GM19099 (cell line): ENCODE data around the gene LGALS3.

Experiments used
- POLR2A ChIP-seq: IDR thresholded peaks from 3 replicates; pipeline ENCODE4 v1.6.1; 2011; ENCODE audit warnings: low read depth; ENCODE audit not compliant: insufficient read length; ENCODE audit errors: extremely low read depth

The LGALS3 gene

DNA sequence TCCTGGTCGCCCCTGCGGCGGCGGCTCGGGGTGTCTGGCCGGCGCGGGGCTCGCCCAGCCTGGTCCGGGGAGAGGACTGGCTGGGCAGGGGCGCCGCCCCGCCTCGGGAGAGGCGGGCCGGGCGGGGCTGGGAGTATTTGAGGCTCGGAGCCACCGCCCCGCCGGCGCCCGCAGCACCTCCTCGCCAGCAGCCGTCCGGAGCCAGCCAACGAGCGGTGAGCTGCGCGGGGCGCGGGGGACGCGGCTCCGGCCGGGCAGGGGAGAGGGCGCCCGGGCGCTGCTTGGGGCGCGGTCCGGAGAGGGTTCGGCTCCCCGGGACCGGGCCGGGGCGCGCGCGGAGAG, at the start of gene LGALS3:
Gene LGALS3 (plus strand): TSS at position 167 of the 342 bp plus-strand sequence. CDS start 8,122 bp downstream, outside the sequence.
- peak; percentile 55 for TF ChIP-seq POLR2A

DNA sequence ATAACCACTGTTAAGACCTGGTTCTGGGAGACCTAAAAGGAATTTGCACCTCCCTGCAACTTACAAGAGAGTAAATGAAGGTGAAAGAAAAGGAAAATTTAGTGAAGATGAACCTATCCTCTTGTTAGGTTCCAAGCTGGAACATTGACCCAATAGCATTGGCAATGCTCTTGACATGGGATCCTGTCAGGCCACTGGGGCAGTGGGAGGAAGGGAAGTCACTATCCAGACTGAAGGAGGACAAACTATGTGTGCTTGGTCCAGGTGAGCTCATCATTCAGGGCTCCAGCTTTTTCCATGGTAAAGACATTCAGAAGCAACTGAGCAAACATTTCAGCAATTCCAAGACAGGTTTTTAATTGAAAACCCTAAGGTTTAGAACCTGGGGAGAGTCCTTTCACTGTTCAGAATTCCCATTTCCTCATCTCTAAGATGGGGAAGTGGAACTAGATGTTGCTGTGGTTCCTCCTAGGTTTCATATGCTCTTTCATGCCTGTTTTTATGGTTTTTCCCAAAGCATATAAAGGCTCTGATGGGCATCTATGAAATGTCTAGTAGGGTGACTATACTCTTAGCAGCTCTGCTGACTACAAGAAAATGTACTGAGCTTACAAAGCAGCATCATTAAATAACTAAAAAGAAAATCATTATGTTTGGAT, 44.5 kb upstream of the LGALS3 start:
- TF ChIP-seq POLR2A = no peak

DNA sequence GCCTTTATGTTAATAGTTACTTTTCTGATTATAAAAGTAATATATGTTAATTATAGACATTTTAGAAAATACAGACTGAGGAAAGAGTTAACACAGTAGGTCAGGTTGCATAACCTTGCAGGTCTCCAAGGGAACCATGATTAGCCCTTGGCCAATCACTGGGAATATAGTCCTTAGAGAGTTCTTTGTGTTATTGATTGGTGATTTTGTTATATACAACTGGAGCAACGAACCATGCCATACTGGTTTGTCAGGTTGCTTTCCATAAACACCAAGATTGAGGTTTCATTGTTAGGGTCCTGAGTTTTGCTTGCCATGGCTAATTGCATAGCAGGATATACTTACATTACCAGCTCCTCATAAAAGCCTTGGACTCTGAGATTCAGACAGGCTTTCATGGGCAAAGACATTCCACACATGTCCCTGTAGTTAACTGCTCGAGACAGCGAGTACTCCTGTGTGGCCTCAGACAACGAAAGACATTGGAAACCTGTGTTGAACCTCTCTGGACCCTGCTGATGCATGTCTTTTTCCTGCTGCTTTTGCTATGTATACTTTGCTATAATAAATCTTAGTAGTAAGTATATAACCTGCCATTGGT, 43.9 kb upstream of the LGALS3 start:
- TF ChIP-seq POLR2A = no peak

DNA sequence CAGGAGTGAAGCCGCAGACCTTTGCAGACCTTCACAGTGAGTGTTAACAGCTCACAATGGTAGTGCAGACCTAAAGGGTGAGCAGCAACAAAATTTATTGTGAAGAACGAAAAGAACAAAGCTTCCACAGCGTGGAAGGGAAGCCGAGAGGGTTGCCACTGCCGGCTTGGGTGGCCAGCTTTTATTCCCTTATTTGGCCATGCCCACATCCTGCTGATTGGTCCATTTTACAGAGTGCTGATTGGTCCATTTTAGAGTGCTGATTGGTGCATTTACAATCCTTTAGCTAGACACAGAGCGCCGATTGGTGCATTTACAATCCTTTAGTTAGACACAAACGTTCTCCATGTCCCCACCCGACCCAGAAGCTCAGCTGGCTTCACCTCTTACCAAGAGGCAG, 42.1 kb upstream of the LGALS3 start:
- TF ChIP-seq POLR2A = no peak

DNA sequence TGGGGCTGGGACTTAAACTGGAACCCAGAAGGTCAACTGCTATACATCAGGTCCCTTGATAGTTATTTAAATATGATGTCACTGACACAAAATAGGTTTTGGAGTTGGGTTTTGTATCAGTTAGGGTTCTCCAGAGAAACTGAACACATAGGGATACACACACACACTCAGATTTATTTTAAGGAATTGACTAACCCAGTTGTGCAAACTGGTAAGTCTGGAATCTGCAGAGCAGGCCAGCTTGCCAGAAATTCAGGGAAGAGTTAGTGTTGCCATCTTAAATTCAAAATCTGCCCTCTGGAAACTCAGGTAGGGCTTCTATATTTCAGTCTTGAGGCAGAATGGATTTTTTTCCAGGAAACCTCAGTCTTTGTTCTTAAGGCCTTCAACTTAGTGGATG, 40.7 kb upstream of the LGALS3 start:
- no peak for TF ChIP-seq POLR2A

DNA sequence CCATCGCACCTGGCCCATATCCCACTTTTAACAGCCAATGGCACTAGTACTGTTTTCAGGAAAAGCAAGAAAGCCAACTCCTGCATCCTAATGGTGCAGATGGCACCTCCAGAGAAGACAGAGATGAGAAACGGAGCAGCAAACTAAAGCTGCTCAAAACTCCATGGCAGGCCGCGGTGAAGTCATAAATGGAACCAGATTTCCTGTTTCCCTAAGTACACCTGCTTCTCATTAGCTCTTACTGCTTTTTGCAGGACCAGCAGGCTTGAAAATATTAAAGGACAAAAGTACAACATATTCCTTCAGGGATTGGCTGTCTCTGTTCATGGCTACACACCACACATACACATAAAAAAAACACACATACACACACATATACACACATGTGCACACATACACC, 36.7 kb upstream of the LGALS3 start:
- no peak for TF ChIP-seq POLR2A

DNA sequence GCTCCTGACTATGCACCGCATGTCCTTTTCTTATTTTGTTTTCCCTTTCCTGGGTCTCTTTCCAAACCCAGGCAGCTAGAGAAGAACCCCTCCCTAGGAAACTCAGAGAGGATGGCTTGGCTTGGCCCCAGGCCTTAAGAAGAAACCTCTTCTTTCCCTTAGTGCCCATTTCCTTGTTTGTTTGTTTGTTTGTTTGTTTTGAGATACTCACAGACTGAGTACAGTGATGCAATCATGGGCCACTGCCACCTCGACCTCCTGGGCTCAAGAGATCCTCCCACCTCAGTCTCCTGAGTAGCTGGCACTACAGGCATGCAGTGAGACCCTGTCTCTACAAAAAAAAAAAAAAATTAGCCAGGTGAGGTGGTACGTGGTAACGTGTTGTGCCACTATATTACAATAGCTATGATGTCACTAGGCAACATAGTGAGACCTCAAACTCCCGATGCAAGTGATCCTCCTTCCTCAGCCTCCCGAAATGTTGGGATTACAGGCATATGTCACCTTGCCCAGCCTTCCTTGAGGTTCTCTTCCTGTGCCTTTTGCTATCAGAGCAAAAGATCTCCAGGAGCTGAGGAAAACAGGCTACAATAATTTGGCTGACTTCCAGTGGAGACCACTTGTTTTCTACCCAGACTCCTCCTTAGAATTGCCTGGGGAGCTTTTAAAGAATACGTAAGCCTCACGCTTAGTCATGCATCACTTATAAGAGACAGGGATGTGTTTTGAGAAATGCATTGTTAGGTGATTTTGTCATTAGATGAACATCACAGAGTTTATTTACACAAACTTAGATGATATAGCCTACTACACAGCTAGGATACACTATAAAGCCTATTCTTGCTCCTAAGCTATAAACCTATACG, 34.5 kb upstream of the LGALS3 start:
- no peak for TF ChIP-seq POLR2A

DNA sequence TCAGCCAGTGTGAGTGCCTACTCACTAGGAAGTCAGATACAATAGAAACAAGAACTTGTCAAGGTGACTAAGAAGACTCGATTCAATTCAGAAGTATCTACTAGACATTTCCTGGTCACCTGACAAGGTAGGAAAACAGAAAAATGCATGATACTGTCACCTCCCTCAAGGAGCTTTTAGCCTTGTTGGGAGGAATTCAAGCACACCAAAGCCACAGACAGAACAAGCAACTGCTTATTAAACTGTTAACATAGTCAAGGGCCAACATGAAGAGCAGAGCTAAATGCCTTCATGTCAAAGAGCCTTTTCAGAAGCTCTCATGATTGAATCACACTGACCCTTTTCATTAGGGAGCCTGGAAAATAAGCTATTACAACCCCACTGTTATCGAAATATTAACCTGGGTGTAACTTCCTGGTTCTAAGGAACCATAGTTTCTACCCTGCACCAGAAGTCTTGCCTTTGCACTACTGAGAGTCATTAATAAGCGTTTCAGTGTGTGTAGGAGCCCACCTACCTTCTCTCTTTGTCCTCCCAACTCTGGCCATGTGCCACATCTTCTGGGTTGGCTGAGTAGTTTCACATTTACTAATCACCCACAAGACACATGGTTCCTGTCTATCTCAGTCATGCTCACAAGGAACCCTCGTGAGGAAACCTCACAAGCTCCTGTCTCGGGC, 31.0 kb upstream of the LGALS3 start:
- TF ChIP-seq POLR2A = no peak

DNA sequence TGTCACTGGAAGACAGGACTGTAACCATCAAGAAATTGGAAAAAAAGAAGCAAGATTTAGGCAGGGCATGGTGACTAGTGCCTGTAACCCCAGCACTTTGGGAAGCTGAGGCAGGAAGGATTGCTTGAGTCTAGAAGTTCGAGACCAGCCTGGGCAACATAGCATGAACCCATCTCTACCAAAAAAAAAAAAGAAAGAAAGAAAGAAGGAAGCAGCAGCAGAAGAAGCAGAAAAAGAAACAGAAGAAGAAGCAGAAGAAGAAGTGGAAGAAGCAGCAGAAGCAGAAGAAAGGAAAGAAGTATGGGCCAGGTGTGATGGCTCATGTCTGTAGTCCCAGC, 30.5 kb upstream of the LGALS3 start:
- TF ChIP-seq POLR2A = no peak

DNA sequence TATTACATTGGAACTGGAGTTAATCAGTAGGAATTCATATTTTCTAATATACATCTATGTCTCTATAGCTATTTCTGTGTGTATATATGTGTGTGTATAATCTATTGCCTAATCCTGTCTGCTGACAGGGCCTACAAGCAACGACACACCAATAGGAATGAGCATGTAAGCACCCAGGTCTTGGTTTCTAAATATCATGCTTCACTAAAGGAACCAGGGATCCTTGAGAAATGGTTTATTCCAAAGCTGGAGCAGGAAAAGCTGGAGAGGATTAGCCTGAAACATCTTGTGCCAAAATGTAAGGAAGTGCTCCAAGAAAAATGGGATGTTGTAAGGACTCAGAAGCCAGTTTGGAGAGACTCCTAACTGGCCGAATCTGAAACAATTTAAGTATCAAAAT, 29.3 kb upstream of the LGALS3 start:
- no peak for TF ChIP-seq POLR2A

DNA sequence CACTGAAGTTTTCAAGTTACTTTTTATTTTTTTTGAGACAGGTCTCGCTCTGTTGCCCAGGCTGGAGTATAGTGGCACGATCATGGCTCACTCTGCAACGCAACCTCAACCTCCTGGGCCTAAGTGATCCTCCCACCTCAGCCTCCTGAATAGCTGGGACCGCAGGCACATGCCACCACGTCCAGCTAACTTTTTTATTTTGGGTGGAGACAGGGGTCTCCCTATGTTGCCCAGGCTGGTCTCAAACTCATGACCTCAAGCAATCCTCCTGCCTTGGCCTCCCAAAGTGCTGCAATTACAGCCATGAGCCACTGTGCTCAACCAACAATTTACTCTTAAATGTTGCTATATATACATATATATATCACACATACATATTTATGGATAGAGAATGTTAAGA, 27.4 kb upstream of the LGALS3 start:
- no peak for TF ChIP-seq POLR2A

DNA sequence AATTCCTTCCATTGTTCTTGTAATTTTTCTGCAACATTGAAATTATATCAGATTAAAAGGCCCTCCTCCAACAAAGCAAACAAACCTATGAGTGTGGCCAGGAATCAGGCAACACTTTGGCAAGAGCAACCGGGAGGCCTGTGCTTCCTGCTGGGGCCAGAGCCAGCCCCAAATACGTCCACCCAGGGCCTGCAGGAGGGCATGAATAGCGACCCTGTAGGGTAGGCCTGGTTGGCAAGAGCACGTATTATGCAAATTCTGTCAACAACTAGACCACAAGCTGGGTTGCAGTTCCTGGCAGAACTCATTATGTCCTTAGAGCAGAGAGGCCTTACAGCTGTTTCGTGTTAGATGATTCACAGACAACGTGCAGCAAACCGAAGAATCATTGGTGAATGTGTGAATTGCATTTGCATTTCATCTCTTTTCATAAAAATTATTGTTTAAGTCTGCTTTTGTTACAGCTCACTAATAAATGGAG, 26.9 kb upstream of the LGALS3 start:
- peak; percentile 80 for TF ChIP-seq POLR2A

DNA sequence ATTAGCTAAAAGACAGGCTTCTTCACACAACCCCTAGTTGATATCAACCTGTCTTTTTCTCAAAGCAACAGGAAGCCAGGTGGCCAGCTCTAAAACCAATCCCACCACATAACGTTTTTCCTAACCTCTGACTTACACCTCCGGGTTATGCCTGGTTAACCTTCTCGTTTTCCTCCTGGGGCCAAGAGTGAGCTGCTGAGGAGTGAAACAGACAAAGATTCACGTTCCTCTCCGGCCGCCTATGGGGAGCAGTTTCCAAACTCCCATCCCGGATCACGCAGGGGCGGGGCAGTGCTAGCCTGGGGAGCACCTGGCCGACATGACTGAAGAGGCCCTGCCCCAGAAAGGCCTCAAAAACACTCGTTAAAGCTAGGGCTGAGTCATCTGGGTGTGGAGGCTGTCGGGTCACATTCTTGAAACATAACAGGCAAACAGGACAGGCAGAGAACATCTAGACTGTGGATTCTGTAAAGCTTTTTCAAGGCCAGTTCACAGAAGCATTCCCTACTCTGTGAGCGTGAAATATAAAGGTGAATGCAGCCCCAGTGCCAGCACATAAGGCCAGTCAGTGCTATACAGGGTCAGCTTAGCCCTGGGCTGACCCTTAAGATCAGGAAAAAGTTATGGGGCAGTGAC, 25.9 kb upstream of the LGALS3 start:
- peak; percentile 61 for TF ChIP-seq POLR2A

DNA sequence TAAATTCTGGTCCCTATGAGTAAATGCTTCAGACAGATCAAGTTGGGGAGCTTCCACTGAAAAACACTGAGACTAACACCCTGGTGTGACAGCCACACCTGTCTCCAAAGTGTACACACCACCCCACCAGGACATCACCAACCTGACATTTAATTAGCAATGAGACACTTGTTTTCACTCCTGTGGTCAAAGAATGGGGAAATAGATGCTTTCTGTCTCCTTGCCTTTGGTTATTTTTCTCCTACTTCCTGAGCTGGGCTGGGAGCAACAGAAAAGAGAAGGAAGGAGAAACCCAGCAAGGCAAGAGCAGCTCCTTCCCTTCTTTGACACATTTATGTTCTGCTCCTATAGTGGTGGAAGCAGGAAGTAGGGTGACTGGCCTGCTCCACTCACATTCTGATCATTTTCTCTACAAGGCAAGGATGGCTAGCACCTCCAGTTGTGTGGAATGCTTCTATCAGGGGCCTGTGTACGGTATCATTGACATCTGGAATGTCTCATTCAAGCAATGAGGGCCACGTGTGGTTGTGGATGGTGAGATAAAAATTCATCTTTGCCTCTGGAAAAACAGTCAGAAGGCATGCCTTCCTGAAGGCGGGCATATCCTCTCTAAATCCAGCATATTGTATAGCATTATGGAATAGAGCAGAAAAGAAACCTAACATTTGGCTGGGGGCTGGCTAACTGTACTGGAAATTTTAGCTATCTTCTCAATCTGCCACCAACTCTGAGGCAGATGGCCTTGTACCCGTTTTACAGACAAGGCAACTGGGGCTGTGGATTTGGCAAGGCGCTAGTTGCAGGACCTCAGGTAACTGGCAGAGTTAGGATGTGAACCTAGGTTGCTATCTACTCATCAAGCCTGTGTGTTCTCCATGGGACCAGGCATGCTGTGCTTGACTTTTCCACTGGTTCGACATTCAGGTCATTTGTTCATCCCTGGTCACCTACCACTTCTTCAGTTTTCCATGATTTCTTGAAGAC, 24.8 kb upstream of the LGALS3 start:
- no peak for TF ChIP-seq POLR2A

DNA sequence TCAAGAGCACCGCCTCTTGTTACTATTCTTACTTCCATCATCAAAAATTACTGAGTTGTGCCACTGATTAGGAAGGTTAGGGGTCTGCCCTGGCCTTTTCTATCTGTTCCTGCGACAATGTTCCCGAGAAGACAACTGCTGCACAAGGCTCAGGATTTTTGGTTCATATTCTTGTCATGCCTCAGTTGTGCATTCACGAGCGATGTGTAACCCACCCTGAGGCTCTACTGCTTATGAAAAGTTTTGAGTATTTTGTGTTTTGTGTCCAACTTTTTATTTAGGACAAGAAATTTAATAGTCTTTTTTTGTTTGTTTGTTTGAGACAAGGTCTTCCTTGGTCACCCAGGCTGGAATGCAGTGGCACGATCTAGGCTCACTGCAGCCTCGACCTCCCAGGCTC, 23.1 kb upstream of the LGALS3 start:
- TF ChIP-seq POLR2A = no peak
